HFFc6 (cell line): Measurements from ENCODE around the gene KLK10. TPM values are rescaled to one million over a fixed set of nuclear protein-coding genes. Genes with fewer than 3 reads are reported as not detected.

Source experiments
- DNase-seq: peaks from one replicate; pipeline ENCODE4 v3.0.0-alpha.2; 2018
- H3K27ac Mint-ChIP-seq: 2 replicates; pipeline ENCODE4 v1.8.0; 2020; ENCODE audit warnings: mild to moderate bottlenecking, mixed read lengths
- H3K27me3 Mint-ChIP-seq: 2 replicates; pipeline ENCODE4 v1.8.0; 2021; ENCODE audit warnings: mild to moderate bottlenecking, moderate library complexity, mixed read lengths; ENCODE audit not compliant: insufficient read depth
- H3K36me3 Mint-ChIP-seq: 2 replicates; pipeline ENCODE4 v1.8.0; 2021; ENCODE audit warnings: low read depth, mixed read lengths
- H3K4me1 Mint-ChIP-seq: 2 replicates; pipeline ENCODE4 v1.8.0; 2020; ENCODE audit warnings: low read depth, mixed read lengths
- H3K4me3 Mint-ChIP-seq: 2 replicates; pipeline ENCODE4 v1.8.0; 2020; ENCODE audit warnings: mild to moderate bottlenecking, moderate library complexity, mixed read lengths
- H3K9me3 Mint-ChIP-seq: 2 replicates; pipeline ENCODE4 v1.8.0; 2020; ENCODE audit warnings: mild to moderate bottlenecking, mixed read lengths
- CTCF ChIP-seq: fragments of 200-600 bp; sonication (generic); IDR thresholded peaks from 2 replicates; pipeline ENCODE4 v1.5.0; 2021; ENCODE audit warnings: antibody characterized with exemption, mild to moderate bottlenecking
- total RNA-seq, 6 experiments: library from RNA; stranded (reverse); fragmentation: NEBNext Ultra II Directional; extraction: Animal tissue kit (Norgen Biotek cat#: 25700); gene quantifications; 2 replicates in 1 of 6; 3 replicates in 5 of 6; pipeline ENCODE4 v1.2.3, GENCODE V29; 2021

Gene KLK10
- total RNA-seq, 6 experiments from 2014 or later, result not detected

- TF ChIP-seq CTCF, result no peak
- no peak within 1 kb of the TSS for H3K27ac Mint-ChIP-seq
- no peaks in the 10 kb centered on the region for H3K4me1 Mint-ChIP-seq
- no peak for DNase-seq
- peaks cover 18% of the 10 kb centered on the region for H3K27me3 Mint-ChIP-seq
- peaks cover 7% of the 10 kb centered on the region; the same call in 1 of the 2 replicates for H3K36me3 Mint-ChIP-seq
- H3K9me3 Mint-ChIP-seq, result peaks cover 17% of the 10 kb centered on the region
- H3K4me3 Mint-ChIP-seq, result no peak within 1 kb of the TSS
Measured at GRCh38 chr19:51026554-51026831, 7.0 kb upstream of the KLK10 start, which contains the start of gene KLK11. TSS of gene KLK11 (minus strand) at chr19:51026616. CDS start at chr19:51025631, 985 bp downstream.

GRCh38 chr19:51025809-51026553, 6.5 kb upstream of the KLK10 start:
- TF ChIP-seq CTCF, result no peak
- no peak for DNase-seq
- Mint-ChIP-seq H3K9me3 (peaks cover 11% of the 10 kb centered on the region), H3K27me3 (peaks cover 18% of the 10 kb centered on the region), H3K4me1 (no peaks in the 10 kb centered on the region), H3K4me3 (no peak overlapping the region), H3K36me3 (peaks cover 2% of the 10 kb centered on the region; the same call in 1 of the 2 replicates), H3K27ac (no peak overlapping the region)

GRCh38 chr19:51025401-51025800, 5.9 kb upstream of the KLK10 start:
- Mint-ChIP-seq H3K27ac (no peak overlapping the region), H3K36me3 (no peaks in the 10 kb centered on the region), H3K9me3 (peaks cover 8% of the 10 kb centered on the region), H3K4me1 (no peaks in the 10 kb centered on the region), H3K27me3 (peaks cover 17% of the 10 kb centered on the region), H3K4me3 (no peak overlapping the region)
- no peak for TF ChIP-seq CTCF
- DNase-seq, result no peak

GRCh38 chr19:51024924-51025323, 5.4 kb upstream of the KLK10 start:
- no peak for TF ChIP-seq CTCF
- Mint-ChIP-seq H3K27ac (no peak overlapping the region), H3K4me3 (no peak overlapping the region), H3K27me3 (peaks cover 15% of the 10 kb centered on the region), H3K4me1 (no peaks in the 10 kb centered on the region), H3K9me3 (peaks cover 8% of the 10 kb centered on the region), H3K36me3 (no peaks in the 10 kb centered on the region)
- DNase-seq, result no peak

- H3K27me3 Mint-ChIP-seq, result peaks cover 15% of the 10 kb centered on the region
- DNase-seq, result no peak
- TF ChIP-seq CTCF, result no peak
- H3K27ac Mint-ChIP-seq, result no peak overlapping the region
- H3K4me3 Mint-ChIP-seq, result no peak overlapping the region
- no peaks in the 10 kb centered on the region for H3K36me3 Mint-ChIP-seq
- H3K4me1 Mint-ChIP-seq, result no peaks in the 10 kb centered on the region
- peaks cover 7% of the 10 kb centered on the region; the same call in 1 of the 2 replicates for H3K9me3 Mint-ChIP-seq
Measured at GRCh38 chr19:51023946-51024345, 4.4 kb upstream of the KLK10 start.
